Measurements from ENCODE around the gene SPAG8. TPM values are rescaled to one million over a fixed set of nuclear protein-coding genes. Genes with fewer than 3 reads are reported as not detected.

Gene SPAG8
- total and polyA plus RNA-seq, 2 donors (not counting 1 experiment from before 2014, with no cell fraction given): 2.0 to 5.4 TPM

DNA sequence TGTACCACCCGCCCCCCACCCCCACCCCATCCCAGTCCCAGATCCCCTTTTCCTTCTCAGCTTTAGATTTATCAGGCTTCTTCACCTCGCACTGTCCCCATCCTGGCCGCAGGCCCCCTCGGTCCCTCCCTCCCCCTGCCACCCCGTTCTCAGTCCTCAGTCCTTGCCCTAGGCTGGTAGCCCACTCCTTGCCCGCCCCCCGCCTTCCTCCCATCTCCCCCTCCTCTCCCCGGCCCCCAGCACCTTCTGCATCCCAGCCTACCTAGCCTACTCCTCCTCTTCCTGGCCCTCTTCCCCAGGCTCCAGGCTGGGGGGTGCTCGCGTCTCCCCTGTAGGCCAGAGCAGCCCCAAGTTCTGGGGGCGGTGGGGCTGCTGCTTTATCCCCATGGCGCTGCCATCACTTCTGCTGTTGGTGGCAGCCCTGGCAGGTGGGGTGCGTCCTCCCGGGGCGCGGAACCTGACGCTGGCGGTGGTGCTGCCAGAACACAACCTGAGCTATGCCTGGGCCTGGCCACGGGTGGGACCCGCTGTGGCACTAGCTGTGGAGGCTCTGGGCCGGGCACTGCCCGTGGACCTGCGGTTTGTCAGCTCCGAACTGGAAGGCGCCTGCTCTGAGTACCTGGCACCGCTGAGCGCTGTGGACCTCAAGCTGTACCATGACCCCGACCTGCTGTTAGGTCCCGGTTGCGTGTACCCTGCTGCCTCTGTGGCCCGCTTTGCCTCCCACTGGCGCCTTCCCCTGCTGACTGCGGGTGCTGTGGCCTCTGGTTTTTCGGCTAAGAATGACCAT lies 19.8 kb downstream of the SPAG8 start:
- Histone ChIP-seq H3K27me3 (replicated peaks in 1 of 4; ENCODE audit: control extremely low read depth in 1 of 4, control insufficient read depth in 3 of 4, insufficient read depth in 4 of 4, low read length in 3 of 4) (peaks cover 0 to 6% (median 3%) of the 10 kb centered on the region in 4 experiments), H3K79me2 (ENCODE audit: control insufficient read depth, insufficient read depth, low read length) (peaks cover 5% of the 10 kb centered on the region), H3K4me1 (ENCODE audit: control insufficient read depth in 2 of 2, insufficient read depth in 2 of 2, low read length in 2 of 2) (peaks cover 5% of the 10 kb centered on the region in 2 donors), H3K4me2 (replicated peaks; ENCODE audit: low read depth, low read length, poor library complexity, severe bottlenecking) (no peak overlapping the region), H2AFZ (ENCODE audit: insufficient read depth, low read depth, low read length, poor library complexity, severe bottlenecking) (no peak overlapping the region), H3K9ac (ENCODE audit: low read length) (no peak overlapping the region), H3K36me3 (replicated peaks in 1 of 2; ENCODE audit: control extremely low read depth in 1 of 2, control insufficient read depth in 1 of 2, extremely low read depth in 1 of 2, insufficient read depth in 2 of 2, low read length in 1 of 2) (no peaks in the 10 kb centered on the region), H3K27ac (ENCODE audit: low read length in 2 of 2) (no peak overlapping the region), H4K20me1 (ENCODE audit: control insufficient read depth, insufficient read depth, low read length, poor library complexity, severe bottlenecking) (peaks cover 9% of the 10 kb centered on the region), H3K4me3 (ENCODE audit: control extremely low read depth in 1 of 5, extremely low read depth in 1 of 5, insufficient read depth in 1 of 5, low read depth in 2 of 5, low read length in 4 of 5) (no peak overlapping the region), H3K9me3 (ENCODE audit: control extremely low read depth in 1 of 3, control insufficient read depth in 2 of 3, insufficient read depth in 1 of 3, low read length in 2 of 3) (no peaks in the 10 kb centered on the region)
- WGBS (ENCODE audit: insufficient coverage): 97% methylated on average over 30 of the region's 34 CpGs
- ChIA-PET CTCF (interaction anchor here (1.0 to 2.6 kb wide), 6 partner anchors 17 to 153 kb away, joined by 3 to 24 read pairs (median 6); partner anchors contain the start of gene SPAG8), POLR2A (no interaction called here)
- ATAC-seq (ENCODE audit: low read depth): no peak
- Mint-ChIP-seq H3K4me1 (peaks cover 9% of the 10 kb centered on the region), H3K9me3 (ENCODE audit: insufficient read depth) (no peaks in the 10 kb centered on the region), H3K27ac (no peak overlapping the region), H3K4me3 (peak overlapping the region; percentile 29), H3K27me3 (peaks cover 4% of the 10 kb centered on the region)
- intact Hi-C loops (cut with micrococcal nuclease): no loop called here
- no peak for DNase-seq
- TF ChIP-seq, protein P1, sequence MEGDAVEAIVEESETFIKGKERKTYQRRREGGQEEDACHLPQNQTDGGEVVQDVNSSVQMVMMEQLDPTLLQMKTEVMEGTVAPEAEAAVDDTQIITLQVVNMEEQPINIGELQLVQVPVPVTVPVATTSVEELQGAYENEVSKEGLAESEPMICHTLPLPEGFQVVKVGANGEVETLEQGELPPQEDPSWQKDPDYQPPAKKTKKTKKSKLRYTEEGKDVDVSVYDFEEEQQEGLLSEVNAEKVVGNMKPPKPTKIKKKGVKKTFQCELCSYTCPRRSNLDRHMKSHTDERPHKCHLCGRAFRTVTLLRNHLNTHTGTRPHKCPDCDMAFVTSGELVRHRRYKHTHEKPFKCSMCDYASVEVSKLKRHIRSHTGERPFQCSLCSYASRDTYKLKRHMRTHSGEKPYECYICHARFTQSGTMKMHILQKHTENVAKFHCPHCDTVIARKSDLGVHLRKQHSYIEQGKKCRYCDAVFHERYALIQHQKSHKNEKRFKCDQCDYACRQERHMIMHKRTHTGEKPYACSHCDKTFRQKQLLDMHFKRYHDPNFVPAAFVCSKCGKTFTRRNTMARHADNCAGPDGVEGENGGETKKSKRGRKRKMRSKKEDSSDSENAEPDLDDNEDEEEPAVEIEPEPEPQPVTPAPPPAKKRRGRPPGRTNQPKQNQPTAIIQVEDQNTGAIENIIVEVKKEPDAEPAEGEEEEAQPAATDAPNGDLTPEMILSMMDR (IDR thresholded peaks at IDR 0.05): no peak
- no peak for TF ChIP-seq EZH2 (IDR thresholded peaks at IDR 0.05; ENCODE audit: borderline replicate concordance, insufficient read depth, low read depth, low read length, poor library complexity, severe bottlenecking)

Measured in B cell (primary cell).